ENCODE results near the gene PTPRU.

DNA sequence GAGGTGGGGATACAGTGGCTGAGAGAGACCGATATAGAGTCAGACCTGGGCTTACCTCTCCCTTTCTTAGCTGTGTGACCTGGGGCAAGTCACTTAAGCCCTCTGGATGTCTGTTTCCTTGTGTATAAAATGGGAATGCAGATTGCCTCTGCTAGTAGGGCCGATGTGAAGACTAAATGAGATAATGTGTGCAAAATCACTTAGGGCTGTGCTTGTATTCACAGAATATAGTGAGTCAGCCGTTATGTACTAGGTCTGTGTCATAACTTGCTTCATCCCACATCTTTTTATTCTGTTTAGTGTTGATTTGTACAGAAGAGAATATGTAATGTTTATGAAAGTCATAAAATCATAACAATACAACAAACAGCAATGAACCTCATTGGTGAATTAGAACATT is 56.0 kb downstream of the PTPRU start:
- TF ChIP-seq GATA2 (IDR thresholded peaks at IDR 0.05; ENCODE audit: low read depth, low read length) (no peak), GATA3 (IDR thresholded peaks at IDR 0.05; ENCODE audit: low read depth, low read length) (no peak)
